Measurements from ENCODE around the gene GAS2L1.
"Not testable (repeated sequence)": the region's sequence is repeated elsewhere in the genome, so short reads cannot be mapped to it uniquely, and the experiment has no call there.

GAS2L1 gene

DNA sequence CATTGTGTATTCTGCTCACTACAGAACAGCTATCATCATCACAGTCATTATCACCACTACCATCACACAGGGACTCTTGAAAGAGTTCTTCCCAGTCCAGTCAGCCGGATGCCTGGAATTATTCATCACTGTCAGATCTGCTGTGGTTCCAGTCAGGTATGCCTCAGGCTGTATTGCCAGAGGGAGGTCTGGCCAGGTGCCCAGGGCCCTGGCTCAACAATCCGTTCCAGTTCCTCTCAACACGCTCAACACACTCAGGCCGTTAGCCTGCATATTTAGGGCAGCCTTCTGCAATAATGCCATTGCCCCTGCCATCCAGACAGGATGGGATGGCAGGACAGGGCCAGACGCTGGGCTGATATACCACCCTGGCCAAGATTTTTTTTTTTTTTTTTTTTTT lies 37.7 kb downstream of the GAS2L1 start:
- FAIRE-seq: no peak

DNA sequence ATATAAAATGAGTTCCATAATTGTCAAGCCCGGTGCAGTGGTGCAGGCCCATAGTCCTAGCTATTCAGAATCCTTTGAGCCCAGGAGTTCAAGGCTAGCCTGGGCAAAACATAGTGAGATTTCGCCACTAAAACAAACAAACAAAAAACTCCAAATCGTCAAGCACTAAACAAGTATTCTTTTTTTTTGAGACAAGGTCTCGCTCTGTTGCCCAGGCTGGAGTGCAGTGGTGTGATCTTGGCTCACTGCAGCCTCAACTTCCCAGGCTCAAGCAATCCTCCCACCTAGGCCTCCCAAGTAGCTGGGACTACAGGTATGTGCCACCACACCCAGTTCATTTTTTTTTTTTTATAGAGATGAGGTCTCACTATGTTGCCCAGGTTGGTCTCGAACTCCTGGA lies 38.4 kb downstream of the GAS2L1 start:
- FAIRE-seq: not testable (repeated sequence)

DNA sequence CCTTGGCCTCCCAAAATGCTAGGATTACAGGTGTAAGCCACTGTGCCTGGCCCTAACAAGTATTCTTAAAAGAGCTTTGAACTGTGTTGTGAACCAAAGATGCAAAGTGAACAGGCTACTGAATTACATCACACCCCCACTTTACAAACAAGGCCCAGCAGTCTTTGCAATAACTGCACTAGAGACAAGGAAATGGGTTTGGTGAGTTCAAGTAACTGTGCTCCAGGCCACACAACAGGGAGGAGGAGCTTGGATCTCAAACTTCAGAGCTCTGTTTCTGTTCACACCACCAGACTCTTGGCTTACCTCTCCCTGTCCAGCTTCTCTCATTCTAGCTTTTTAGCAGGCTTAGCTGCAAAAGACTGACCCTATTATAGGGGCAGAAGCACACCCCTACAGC lies 39.5 kb downstream of the GAS2L1 start:
- no peak for FAIRE-seq

DNA sequence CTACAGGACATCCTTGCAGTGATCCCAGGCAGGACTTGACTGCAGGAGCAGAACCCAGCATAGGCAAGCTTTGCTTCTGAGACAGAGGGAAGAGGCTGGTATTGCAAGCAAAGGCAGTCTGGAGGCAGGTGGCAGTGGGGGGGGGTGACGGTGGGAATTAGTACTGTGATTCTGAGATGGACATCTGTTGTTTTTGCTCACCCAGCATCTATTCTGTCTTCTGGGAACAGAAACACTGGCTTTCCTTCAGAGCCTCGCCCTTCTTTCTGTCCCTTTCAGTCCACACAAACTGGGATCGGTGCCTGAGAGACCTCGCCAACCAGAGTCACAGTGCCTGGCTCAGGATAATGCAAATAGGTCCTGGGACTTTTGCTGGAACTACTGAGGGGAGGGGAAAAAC lies 40.2 kb downstream of the GAS2L1 start:
- no peak for FAIRE-seq

DNA sequence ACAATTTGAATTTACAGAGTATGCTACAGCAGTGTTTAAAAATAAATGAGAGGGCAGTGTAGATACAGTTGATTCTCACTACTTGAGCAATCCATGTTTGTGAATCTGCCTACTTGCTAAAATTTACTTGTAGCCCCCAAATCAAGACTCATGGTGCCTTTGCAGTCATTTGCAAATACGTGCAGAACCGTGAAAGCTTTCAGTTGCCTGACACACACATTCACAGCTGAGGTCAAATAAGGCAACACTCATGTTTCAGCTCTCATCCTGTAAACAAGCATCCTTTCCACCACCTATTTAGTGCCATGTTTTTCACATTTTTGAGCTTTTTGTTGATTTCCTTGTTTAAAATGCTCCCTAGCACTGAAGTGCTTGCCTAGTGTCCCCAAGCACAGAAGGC lies 41.6 kb downstream of the GAS2L1 start:
- no peak for FAIRE-seq

DNA sequence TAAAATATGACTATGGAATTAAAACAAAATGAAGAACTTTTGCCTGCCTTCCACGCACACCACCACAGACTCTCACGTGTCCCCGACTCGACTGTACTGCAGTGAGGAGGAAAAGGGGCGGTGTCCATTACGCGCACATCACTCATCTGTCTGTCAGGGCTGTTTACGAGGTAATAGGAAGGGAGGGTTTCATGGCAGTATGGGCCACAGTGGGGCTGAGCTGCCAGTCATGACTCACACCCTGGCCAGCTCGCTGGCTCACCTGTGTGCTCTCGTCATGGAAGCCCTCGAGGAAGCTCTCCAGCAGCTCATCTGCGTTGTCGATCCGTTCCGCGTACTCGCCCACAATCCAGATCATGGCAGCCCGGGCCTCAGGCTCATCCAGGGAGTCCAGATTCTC lies 42.5 kb downstream of the GAS2L1 start:
- FAIRE-seq: no peak

DNA sequence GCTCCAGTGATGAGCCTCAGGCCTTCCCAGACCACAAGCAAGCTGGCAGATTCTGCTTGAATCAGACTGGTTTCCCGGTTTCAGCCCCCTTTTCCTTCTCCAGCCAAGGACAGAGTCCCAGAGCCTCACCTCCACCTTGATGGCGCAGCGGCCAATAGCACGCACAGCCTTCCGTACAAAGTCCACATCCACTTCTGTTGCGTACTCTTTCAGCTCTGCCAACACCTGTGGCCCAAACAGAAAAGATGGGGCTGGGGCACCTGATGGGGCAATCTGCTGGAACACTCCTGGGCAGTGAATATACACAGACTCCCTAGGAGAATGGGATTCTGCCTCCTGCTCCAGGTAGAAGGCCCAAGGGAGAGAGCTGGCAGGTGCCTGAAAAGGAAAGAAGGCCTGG lies 44.6 kb downstream of the GAS2L1 start:
- FAIRE-seq: no peak

DNA sequence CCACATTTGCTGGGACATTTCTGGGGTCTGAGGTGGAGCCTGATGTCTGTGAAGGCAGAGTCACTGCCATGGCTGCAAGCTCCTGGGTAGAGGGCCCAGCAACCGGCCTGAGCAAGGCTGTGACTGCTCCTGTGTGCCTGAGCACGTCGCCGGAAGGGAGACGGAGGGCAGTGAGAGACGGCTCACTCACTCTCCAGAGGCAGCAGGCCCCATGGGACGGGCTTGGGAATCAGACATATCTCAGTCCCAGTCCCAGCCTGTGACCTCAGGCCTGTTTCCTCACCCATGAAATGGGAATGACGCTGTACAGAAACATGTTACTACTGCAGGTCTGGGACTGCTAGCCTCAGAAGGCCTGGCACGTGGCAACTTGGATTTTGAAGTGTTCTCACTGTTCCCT lies 45.4 kb downstream of the GAS2L1 start:
- no peak for FAIRE-seq

DNA sequence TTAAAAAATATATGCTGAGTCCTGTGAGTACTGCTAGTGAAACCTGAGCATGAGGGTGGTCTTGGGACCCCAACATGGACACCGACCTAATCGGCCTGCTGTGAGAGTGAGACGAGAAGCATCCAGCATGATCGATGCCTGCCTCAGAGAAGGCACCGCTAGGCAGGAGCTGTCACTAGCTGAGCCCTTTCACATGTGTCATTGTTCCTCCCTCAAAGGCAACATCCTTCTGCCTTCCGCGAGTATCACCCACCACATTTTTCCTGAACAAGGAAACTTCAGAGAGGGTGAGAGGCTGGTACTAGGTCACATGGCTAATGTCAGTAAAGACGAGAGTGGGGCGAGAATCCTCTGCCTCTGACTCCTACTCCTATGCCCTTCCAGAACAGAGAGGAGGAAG lies 46.3 kb downstream of the GAS2L1 start:
- FAIRE-seq: no peak

DNA sequence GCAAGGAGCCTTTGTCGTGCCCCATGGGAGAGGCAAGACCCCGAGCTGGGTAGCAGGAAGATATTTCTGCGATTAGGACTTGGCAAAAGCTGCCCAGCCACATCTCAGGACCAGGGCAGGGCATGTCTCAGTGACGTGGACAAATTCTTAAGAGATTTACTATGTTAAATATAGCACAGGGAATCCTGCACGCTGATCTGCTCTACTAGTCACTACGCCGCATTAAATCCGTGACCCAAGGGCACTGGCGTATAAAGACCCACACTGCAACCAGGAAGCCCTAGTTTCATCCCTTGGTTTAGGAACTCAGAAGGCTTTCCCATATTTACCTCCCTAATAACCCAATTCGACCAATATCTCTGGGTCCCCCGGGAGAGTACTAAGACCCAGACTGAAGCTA lies 46.8 kb downstream of the GAS2L1 start:
- no peak for FAIRE-seq

DNA sequence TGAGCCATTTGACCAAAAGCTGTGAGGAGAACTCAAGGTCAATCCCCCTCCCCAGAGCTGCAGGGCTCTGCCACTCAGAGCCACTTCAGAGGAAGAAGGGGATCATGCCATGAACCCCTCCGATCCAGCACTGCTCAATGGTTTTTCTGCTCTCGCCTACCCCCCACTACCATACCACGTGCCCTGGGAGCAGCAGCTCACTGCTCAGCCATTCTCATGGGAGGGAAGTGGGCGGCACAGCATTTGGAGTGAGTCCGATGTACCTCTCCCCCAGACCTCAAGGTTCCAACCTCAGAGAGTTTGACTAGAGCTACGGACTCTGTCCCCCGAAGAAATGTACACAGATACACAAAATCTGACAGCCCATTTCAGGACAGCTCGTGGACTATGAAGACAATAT lies 47.4 kb downstream of the GAS2L1 start:
- no peak for FAIRE-seq

DNA sequence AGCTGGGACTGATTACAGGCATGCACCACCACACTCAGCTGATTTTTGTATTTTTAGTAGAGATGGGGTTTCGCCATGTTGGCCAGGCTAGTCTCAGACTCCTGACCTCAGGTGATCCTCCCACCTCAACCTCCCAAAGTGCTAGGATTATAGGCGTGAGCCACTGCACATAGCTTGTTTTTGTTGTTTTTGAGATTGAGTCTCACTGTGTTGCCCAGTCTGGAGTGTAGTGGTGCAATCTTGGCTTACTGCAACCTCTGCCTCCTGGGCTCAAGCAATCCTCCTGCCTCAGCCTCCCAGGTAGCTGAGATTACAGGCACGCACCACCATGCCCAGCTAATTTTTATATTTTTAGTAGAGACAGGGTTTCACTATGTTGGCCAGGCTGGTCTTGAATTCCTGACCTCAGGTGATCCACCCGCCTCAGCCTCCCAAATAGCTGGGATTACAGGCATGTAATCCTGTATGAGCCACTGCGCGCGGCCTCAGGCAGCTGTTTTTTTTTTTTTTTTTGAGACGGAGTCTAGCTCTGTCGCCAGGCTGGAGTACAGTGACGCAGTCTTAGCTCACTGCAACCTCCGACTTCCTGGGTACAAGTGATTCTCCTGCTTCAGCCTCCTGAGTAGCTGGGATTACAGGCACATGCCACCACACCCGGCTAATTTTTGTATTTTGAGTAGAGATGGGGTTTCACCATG lies 50.9 kb downstream of the GAS2L1 start:
- FAIRE-seq: not testable (repeated sequence)

DNA sequence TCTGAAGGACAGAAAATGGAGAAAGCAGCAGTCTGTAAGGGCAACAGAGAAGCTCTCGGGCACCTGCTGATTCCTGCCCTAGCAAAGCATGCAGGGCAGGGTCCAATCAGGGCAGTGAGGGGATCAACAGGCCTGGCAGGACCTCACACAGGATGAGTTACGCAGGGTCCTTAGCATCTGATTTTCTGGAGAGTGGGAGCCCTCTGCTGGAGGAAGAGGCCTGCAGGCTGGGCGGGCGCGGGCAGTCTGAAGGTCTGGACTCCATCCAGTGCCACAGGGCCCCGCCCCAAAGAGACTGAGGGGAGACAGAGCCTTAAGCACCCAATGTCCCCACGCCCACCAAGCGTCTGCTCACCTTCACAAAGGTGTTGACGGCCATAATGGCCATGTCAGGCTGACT lies 53.0 kb downstream of the GAS2L1 start:
- FAIRE-seq: no peak
